Fibroblast of lung (primary cell): Measurements from ENCODE around the gene CNTN1.

Source experiments
- CTCF ChIP-seq, 2 donors: IDR thresholded peaks in 1 of 2; conservative IDR thresholded peaks in 1 of 2; 1 replicate in 1 of 2; 2 replicates in 1 of 2; pipeline ENCODE4 v1.5.1; 2011 to 2012; ENCODE audit warnings: low read length in 2 of 2, control low read depth in 1 of 2, inconsistent platforms in 1 of 2, low read depth in 1 of 2, mild to moderate bottlenecking in 1 of 2
- EZH2 ChIP-seq: IDR thresholded peaks from 2 replicates; pipeline ENCODE4 v1.5.1; 2012; ENCODE audit warnings: low read length, control low read depth, mild to moderate bottlenecking; ENCODE audit errors: missing control alignments

- TF ChIP-seq CTCF (conservative IDR thresholded peaks at IDR 0.05 in 1 of 2, IDR thresholded peaks at IDR 0.05 in 1 of 2; ENCODE audit: low read depth in 1 of 2, low read length in 2 of 2), result no peak
- TF ChIP-seq EZH2, result no peak
Measured at GRCh38 chr12:40989785-40990184, 297.5 kb downstream of the CNTN1 start.
